C4-2B (cell line): ENCODE data around the gene MVD.

Experiments used
- CTCF ChIP-seq: fragments of 450-650 bp; conservative IDR thresholded peaks from 2 replicates; pipeline ENCODE4 v1.5.1; 2017; ENCODE audit warnings: mild to moderate bottlenecking
- ZFX ChIP-seq: fragments of 450-650 bp; IDR thresholded peaks from 2 replicates; pipeline ENCODE4 v1.6.1; 2017

- TF ChIP-seq CTCF (no peak), ZFX (no peak)
Measured at GRCh38 chr16:88605186-88606147, 57.4 kb downstream of the MVD start.
